Frontal cortex (tissue), 4 donors: Measurements from ENCODE around the gene MCRIP2. TPM values are rescaled to one million over a fixed set of nuclear protein-coding genes. Genes with fewer than 3 reads are reported as not detected.

Source experiments
- DNase-seq, 2 donors: peaks; one replicate each; pipeline ENCODE4 v3.0.0; 2012; ENCODE audit warnings: low spot score in 2 of 2
- FAIRE-seq: peaks from 2 replicates; lab custom pipeline; 2012; peaks lifted over from hg19 to GRCh38; lab: Jason Lieb, UNC
- total RNA-seq: library from RNA; depleted of rRNA; stranded (reverse); fragments of >200 nt; gene quantifications from one replicate; pipeline ENCODE4 v1.2.3, GENCODE V29; 2014
- donor health status: control.
- donor health status: control.
- donor health status: control.

The MCRIP2 gene
- total RNA-seq, 1 donor from 2014 or later = 9.8 TPM

DNA sequence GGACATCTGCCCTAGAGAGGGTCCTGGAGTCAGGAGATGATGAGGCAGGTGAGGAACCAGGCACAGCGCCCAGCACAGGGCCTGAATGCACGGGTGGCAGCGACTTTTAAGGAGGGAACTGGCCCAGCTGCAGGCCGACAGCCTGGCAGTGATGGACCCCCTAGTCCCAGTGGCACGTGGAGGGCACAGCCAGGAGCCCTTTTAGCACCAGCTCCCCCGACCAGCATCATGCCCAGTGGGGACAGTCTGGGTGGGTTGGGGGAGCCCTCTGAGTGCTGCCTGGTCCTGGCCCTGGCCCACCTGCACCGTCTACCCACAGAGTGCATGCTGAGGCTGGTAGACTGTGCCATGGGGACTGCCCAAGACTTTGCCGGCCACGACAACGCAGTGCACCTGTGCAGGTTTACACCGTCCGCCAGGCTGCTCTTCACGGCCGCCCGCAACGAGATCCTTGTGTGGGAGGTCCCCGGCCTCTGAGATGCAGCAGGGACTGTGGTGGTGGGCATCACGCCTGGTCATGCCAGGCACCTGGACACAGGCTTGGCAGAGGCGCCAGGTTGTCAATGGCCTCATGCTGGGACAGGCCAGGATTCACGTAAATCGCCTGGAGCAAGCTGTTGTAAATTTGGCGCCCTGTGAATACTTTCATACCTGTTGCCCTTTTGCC, 25.6 kb downstream of the MCRIP2 start:
- DNase-seq (no peak), FAIRE-seq (no peak)

DNA sequence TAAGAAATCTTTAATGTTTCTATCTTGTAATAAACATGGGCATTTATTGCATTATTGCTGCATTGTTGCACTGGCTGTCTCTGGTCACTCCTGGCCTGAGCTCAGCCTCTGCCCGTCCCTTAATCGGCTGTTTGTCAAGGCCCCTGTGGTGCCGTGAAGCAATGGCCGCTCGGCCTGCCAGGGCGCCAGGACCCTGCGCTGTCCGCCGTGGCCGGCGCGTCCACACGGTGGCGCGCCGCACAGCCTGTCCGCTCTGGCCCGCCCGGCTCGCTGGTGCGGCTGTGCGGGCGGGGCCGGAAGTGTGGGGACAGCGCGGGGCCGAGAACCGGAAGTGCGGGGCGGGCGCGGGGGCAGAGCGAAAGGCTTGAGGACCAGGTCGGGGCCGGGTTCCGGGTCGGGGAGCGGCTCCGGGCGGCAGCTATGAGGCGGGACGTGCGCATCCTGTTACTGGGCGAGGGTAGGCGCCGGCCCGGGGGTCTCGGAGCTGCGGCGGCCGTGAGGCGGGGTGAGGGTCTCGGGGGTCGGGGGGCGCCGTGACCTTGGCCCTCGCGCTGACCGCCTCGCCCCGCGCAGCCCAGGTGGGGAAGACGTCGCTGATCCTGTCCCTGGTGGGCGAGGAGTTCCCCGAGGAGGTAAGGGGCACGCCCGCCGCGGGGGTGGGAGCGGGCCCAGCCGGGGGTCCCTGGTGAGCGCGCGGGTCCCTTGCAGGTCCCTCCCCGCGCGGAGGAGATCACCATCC, 26.3 kb downstream of the MCRIP2 start, which contains the start of gene RHOT2:
Gene RHOT2, plus strand, starts transcription at position 353 of the 739 bp plus-strand sequence. Its CDS starts 68 bp downstream, at position 421.
- FAIRE-seq = no peak
- peak; percentile 95 for DNase-seq

DNA sequence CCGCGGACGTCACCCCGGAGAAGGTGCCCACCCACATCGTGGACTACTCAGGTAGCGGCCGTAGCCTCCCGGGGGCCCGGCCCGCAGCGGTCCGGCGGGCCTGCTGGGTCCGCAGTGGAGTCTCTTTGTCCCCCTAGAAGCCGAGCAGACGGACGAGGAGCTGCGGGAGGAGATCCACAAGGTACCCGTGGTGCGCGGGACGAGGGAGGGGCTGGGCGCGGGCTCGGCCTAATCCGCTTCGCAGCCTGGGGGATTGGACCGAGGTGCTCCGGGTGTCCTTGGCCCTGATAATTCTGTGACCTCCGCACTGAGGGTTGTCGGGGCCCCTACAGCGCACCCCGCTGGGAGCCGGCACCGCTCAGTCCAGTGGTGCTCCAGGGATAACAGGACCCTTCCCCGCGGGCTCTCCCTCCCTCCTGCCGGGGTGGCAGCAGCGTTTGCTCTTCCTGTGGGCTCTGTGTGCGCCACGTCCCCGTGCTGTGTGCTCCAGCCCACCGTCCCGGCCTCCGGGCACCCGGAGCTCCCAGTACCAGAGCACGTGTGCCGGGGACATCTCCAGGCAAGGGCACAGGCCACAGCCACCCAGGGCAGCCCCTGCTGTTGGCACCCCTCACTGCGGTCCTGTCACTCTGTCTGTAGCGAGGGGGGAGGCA, 27.0 kb downstream of the MCRIP2 start:
- no peak for FAIRE-seq
- DNase-seq = no peak

DNA sequence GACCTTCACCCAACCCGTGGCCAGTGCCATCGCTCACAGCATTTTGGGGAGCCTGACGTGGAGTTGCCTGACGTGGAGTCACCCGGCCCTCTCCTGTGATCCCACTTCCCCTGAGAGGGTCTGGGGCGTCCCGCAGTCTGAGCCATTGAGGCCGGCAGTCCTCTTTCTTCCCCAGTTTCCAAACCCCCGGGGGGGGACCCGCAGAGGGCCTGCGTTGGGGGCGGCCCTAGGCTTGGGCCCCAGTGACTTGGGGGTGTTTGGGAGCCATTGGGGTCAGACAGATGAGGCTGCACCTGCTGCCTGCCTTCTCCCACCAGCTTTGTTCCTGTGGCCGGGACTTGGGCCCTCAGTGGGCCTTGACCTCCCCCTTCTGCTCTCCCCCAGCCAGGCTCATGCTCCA, 28.0 kb downstream of the MCRIP2 start:
- DNase-seq (no peak), FAIRE-seq (no peak)

DNA sequence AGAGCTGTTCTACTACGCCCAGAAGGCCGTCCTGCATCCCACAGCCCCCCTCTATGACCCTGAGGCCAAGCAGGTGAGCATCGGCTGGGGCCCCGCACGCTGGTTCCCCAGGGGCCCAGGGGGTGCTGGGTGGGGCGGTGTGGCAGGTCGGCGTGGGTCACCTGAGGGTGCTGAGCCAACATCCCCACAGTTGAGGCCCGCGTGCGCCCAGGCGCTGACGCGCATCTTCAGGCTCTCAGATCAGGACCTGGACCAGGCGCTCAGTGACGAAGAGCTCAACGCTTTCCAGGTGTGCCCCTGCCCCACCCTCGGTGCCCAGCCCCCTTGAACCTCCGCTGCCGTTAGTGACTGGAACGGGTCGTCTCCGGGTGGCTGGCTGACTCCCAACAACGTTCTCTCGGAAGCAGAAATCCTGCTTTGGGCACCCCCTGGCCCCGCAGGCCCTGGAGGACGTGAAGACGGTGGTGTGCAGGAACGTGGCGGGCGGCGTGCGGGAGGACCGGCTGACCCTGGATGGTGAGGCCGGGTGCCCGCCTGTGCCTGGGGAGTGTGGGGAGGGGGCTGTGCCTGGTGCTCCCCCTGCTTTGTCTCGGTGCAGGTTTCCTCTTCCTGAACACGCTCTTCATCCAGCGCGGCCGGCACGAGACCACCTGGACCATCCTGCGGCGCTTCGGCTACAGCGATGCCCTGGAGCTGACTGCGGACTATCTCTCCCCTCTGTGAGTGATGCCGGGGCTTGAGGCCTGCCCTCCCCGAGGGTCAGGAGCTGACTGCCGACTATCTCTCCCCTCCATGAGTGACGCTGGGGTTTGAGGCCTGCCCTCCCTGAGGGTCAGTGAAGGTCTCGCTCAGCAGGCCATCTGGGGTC, 29.1 kb downstream of the MCRIP2 start:
- DNase-seq (no peak), FAIRE-seq (no peak)

DNA sequence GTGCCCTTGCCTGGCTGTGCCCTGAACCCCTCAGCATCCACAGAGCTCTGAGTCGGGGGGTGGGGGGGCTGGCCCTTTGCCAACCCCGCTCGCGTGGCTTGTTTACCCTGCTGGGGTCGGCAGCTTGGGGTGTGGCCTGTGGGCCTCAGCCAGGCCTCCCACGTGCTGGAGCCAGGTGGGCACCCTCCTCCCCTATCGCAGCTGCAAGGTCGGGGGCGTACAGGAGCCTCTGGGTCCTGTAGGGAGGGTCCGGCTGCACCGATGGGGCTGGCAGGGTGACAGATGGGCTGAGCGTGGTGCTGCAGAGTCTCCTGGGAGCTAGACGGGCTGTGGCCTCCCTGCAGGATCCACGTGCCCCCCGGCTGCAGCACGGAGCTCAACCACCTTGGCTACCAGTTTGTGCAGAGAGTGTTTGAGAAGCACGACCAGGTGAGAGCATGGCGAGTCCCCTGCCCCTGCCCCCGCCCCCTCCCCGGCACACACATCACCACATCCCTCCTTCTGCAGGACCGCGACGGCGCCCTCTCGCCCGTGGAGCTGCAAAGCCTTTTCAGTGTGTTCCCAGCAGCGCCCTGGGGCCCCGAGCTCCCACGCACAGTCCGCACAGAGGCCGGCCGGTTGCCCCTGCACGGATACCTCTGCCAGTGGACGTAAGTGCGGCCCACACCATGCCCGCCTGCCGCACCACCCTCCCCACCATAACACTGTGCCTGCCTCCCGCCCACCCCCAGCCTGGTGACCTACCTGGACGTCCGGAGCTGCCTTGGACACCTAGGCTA, 29.9 kb downstream of the MCRIP2 start:
- no peak for FAIRE-seq

DNA sequence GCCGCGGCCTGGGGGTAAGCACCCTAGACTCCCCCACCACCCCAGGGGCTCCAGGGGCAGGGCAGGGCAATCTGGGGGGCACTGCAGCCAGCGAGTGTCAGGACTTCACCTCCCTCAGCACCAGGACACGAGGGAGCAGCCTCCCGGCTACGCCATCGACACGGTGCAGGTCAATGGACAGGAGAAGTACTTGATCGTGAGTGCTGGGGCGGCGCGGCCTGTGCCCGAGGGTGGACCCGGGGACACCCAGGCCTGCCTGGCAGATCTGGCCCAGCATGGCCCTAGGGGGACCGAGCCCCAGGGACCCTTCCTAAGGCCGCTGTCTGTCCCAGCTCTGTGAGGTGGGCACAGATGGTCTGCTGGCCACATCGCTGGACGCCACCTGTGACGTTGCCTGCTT, 30.7 kb downstream of the MCRIP2 start:
- no peak for DNase-seq
- no peak for FAIRE-seq

More for the DNA sequence above, 29.9 kb downstream of the MCRIP2 start:
- DNase-seq = no peak

DNA sequence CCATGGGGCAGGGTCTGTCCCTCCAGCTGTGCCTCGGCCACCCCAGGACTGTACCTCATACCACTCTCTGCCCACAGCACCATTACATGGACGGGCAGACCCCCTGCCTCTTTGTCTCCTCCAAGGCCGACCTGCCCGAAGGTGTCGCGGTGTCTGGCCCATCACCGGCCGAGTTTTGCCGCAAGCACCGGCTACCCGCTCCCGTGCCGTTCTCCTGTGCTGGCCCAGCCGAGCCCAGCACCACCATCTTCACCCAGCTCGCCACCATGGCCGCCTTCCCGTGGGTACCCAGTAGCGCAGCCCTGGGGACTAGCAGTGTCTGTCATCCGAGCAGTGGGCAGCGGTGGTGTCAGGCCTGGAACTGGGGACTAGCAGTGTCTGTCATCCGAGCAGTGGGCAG, 31.2 kb downstream of the MCRIP2 start:
- DNase-seq = no peak
- FAIRE-seq = no peak

DNA sequence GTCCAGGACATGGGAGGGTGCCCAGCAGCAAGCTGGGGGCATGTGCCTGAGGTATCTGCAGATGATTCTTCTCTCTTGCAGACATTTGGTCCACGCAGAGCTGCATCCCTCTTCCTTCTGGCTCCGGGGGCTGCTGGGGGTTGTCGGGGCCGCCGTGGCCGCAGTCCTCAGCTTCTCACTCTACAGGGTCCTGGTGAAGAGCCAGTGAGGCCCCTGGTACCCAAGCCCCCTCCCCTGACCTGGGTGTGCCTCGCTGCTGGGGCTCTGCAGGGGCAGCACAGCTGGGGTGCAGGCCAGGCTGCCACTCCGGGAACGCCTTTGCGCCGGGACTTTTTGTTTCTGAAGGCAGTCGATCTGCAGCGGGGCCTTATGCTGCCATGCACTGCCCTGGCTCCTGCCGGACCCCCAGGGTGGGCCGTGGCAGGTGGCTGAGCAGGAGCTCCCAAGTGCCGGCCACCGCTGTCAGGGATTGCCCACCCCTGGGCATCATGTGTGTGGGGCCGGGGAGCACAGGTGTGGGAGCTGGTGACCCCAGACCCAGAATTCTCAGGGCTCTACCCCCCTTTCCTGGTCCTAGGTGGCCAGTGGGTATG, 31.9 kb downstream of the MCRIP2 start:
- FAIRE-seq (no peak), DNase-seq (no peak)

DNA sequence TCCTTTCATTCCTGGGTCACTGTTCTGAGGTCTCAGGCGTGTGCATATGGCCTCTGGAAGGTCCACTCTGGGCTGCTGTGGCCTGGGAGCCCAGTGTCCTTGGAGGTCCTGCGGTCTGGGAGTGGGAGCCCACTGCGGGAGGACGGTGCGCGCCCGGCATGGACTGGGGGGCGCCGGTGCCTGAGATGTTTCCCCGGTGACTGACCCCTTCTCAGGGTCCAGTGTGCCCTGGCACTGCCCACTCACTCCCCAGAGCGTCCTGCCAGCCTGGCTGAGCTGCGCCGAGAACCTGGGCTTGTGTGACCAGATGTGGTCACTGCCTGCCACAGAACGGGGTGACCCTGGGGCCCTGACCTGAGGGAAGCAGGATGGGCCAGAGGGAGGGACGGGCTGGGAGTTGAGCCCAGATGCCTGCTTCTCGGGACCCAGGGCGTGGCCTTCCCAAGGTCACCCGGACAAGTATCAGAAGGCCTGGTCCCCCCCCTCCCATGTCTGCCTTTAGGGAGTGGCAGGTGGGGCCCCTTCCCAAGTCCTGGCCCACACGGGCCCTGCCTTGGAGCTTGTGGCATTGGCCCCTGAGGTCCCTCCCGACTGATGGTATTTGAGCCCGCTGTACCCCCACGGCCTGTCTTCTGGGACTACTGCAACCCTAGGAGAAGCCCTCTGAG, 32.7 kb downstream of the MCRIP2 start:
- DNase-seq = no peak
- FAIRE-seq = no peak

DNA sequence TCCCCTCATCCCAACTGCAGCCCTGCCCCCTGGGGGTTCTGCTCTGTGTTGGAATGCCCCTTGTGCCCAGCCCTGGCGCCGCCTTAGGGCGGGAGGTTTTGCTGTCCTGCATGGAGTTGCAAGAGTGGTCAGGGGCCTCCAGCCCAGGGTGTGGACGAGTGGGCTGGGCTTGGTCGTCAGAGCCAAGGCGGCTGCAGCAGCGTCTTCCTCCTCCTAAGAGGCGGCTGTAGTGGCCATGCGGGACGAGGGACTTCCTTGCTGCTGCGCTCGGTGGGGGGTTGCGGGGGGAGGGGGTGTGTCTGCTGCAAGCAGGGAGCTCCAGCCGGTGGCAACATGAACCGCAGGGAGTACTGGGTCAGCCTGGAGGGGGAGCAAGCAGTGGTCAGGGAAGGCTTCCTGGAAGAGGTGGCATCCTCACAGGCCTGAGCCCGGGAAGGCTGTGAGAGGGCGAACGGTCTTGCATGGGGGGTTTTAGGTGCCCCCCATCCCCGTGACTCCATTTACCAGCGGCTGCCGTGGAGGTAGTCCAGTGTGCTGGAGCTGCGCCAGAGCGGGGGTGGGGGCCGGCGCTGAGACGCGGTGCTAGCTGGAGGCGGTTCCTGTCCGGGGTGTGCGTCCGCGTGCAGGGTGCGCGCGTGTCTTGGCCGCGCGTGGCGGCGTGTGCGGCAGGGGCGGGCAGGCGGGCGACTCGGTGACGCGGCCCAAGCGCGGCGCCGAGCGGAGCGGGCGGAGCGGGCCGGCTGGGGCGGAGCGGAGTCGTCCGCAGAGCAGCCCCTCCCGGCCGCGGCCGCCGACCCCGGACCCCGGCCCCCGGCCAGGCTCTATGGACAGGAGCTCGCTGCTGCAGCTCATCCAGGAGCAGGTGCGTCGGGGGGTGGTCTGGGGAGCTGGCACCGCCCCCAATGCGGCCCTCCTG, 33.6 kb downstream of the MCRIP2 start, which contains the start of gene RHBDL1:
Gene RHBDL1, plus strand, starts transcription at position 704 of the 916 bp plus-strand sequence. Its CDS starts 120 bp downstream, at position 824.
- FAIRE-seq = no peak
- peak; percentile 76 to 84 for DNase-seq

DNA sequence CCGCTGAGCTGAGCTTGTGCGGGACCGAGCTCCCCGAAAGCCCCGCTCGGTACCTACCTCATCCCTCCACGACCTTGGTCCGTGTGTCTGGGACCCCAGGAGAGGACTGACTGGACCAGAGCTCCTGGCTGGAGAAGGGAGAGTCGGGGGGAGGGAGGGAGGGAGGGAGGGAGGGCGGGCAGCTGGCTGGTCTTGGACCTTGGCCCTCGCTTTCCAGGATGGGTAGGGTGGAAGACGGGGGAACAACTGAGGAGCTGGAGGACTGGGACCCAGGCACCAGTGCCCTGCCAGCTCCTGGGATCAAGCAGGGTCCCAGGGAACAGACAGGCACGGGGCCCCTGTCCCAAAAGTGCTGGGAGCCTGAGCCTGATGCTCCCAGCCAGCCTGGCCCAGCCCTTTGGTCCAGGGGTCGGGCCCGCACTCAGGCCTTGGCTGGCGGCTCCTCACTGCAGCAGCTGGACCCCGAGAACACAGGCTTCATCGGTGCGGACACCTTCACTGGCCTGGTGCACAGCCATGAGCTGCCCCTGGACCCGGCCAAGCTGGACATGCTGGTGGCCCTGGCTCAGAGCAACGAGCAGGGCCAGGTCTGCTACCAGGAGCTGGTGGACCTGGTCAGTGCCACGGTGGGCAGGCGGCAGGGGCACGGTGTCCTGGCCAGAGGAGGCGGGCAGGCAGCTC, 34.4 kb downstream of the MCRIP2 start:
- DNase-seq (peak in 1 of 2 donors; percentile 38), FAIRE-seq (no peak)

DNA sequence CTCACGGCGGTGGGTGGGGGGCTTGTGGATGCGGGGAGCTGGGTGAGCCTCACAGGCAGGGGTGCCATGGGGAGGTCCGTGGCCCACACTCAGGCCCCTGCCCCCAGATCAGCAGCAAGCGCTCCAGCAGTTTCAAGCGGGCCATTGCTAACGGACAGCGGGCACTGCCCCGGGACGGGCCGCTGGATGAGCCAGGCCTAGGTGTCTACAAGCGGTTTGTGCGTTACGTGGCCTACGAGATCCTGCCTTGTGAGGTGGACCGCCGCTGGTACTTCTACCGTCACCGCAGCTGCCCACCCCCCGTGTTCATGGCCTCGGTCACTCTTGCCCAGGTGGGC, 34.9 kb downstream of the MCRIP2 start:
- FAIRE-seq = no peak
- DNase-seq = no peak

DNA sequence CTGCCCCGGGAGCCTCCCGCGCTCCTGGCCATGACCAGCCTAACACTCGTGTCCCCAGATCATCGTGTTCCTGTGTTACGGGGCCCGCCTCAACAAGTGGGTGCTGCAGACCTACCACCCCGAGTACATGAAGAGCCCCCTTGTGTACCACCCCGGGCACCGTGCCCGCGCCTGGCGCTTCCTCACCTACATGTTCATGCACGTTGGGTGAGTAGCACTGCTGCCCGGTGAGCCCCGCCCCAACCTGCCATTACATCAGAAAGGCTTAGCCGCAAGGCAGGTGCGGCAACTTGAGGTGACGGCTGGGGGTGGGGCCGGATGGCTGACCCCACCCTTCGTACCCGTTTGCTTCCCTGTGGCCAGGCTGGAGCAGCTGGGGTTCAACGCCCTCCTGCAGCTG, 35.3 kb downstream of the MCRIP2 start:
- no peak for FAIRE-seq
- no peak for DNase-seq

DNA sequence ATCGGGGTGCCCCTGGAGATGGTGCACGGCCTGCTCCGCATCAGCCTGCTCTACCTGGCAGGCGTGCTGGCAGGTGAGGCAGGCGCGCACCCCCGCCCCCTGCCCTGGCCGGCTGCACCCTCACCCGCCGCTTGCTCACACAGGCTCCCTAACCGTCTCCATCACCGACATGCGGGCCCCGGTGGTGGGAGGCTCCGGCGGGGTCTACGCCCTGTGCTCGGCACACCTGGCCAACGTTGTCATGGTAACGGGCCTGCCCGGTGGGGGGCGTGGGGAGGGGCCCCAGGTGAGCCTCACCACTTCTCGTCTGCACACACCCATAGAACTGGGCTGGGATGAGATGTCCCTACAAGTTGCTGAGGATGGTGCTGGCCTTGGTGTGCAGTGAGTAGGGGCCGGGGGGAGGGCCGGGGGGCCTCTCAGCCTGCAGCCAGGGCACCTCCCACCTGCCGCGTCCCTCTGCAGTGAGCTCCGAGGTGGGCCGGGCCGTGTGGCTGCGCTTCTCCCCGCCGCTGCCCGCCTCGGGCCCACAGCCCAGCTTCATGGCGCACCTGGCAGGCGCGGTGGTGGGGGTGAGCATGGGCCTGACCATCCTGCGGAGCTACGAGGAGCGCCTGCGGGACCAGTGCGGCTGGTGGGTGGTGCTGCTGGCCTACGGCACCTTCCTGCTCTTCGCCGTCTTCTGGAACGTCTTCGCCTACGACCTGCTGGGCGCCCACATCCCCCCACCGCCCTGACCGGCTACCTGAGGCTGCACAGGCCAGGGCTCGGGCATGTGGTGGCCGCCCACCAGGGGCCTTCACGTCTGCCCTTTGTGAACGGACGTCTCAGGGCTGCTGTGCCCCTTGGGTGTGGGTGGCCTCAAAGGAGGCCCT, 35.9 kb downstream of the MCRIP2 start:
- DNase-seq = no peak
- no peak for FAIRE-seq
